ENCODE data around the gene PAPSS2.

GRCh38 chr10:87640043-87640442, 19.6 kb upstream of the PAPSS2 start:
- no peak for TF ChIP-seq CTCF (conservative IDR thresholded peaks at IDR 0.05 in 1 of 2, IDR thresholded peaks at IDR 0.05 in 1 of 2; ENCODE audit: low read depth in 1 of 2, low read length in 2 of 2)
- TF ChIP-seq EZH2 (IDR thresholded peaks at IDR 0.05; ENCODE audit: low read length, missing control alignments) = no peak
